Middle frontal gyrus (tissue), 1 donor: ENCODE results near the gene CEP128.

Source experiments
- DNase-seq: peaks from one replicate; pipeline ENCODE4 v3.0.0-alpha.2; 2015; ENCODE audit warnings: low spot score; ENCODE audit errors: extremely low spot score

Gene CEP128

GRCh38 chr14:80906336-80906735 lies 35.2 kb downstream of the CEP128 start:
- DNase-seq: no peak

- DNase-seq: no peak
Observed at GRCh38 chr14:80902608-80903007, 38.9 kb downstream of the CEP128 start.

GRCh38 chr14:80901822-80902221 lies 39.7 kb downstream of the CEP128 start:
- DNase-seq: no peak

- DNase-seq: no peak
Observed at GRCh38 chr14:80901260-80901659, 40.3 kb downstream of the CEP128 start.

- DNase-seq: no peak
Observed at GRCh38 chr14:80872645-80873044, 68.9 kb downstream of the CEP128 start.

- no peak for DNase-seq
Observed at GRCh38 chr14:80868260-80868659, 73.3 kb downstream of the CEP128 start.

- no peak for DNase-seq
Observed at GRCh38 chr14:80867798-80868197, 73.7 kb downstream of the CEP128 start.

GRCh38 chr14:80867091-80867490 lies 74.4 kb downstream of the CEP128 start:
- DNase-seq: no peak

GRCh38 chr14:80865565-80865964 lies 76.0 kb downstream of the CEP128 start:
- no peak for DNase-seq

- no peak for DNase-seq
Observed at GRCh38 chr14:80862983-80863382, 78.6 kb downstream of the CEP128 start.

- no peak for DNase-seq
Observed at GRCh38 chr14:80862541-80862940, 79.0 kb downstream of the CEP128 start.

- DNase-seq: no peak
Observed at GRCh38 chr14:80850197-80850814, 91.2 kb downstream of the CEP128 start.

- no peak for DNase-seq
Observed at GRCh38 chr14:80847070-80847469, 94.5 kb downstream of the CEP128 start.

GRCh38 chr14:80845856-80846255 lies 95.7 kb downstream of the CEP128 start:
- no peak for DNase-seq

GRCh38 chr14:80844872-80845271 lies 96.7 kb downstream of the CEP128 start:
- DNase-seq: no peak

GRCh38 chr14:80839743-80840142 lies 101.8 kb downstream of the CEP128 start:
- no peak for DNase-seq

- DNase-seq: no peak
Observed at GRCh38 chr14:80809663-80810062, 131.9 kb downstream of the CEP128 start.

- no peak for DNase-seq
Observed at GRCh38 chr14:80805136-80805535, 136.4 kb downstream of the CEP128 start.

GRCh38 chr14:80798878-80799277 lies 142.7 kb downstream of the CEP128 start:
- DNase-seq: no peak

GRCh38 chr14:80798211-80798610 lies 143.3 kb downstream of the CEP128 start:
- DNase-seq: no peak

- no peak for DNase-seq
Observed at GRCh38 chr14:80792771-80793170, 148.8 kb downstream of the CEP128 start.

- no peak for DNase-seq
Observed at GRCh38 chr14:80787876-80788275, 153.7 kb downstream of the CEP128 start.

- no peak for DNase-seq
Observed at GRCh38 chr14:80784820-80785219, 156.7 kb downstream of the CEP128 start.

- DNase-seq: no peak
Observed at GRCh38 chr14:80781972-80782367, 159.6 kb downstream of the CEP128 start.
